PC-3 (cell line): ENCODE results near the gene RHOG. TPM values are rescaled to one million over a fixed set of nuclear protein-coding genes. Genes with fewer than 3 reads are reported as not detected.

Source experiments
- ATAC-seq: fragments of 200-7000 bp; cut with Tn5 transposase; 2 replicates; pipeline ENCODE4 v1.9.1; 2020; ENCODE audit warnings: mild to moderate bottlenecking, moderate library complexity
- BruUV-seq: library from RNA; stranded (reverse); fragments of 400-500 nt; replicated peaks from 2 replicates; lab custom pipeline; 2021; lab: Mats Ljungman, UMichigan
- CTCF ChIA-PET: fragments of 300-600 bp; sonication (Branson Sonifier 250); formaldehyde crosslinking; loops from one replicate; lab custom pipeline; 2022; ENCODE audit warnings: antibody characterized with exemption; lab: Charles Lee
- POLR2A ChIA-PET: fragments of 300-600 bp; sonication (Branson Sonifier 250); formaldehyde crosslinking; loops from one replicate; lab custom pipeline; 2022; ENCODE audit warnings: antibody characterized with exemption; ENCODE audit not compliant: unreplicated experiment; lab: Charles Lee
- DNase-seq: peaks from one replicate; pipeline ENCODE4 v3.0.0-alpha.2; 2015
- H2AFZ ChIP-seq: fragments of 300-600 bp; sonication (generic); 2 replicates; pipeline ENCODE4 v1.6.0; 2016; ENCODE audit warnings: antibody characterized with exemption, low read length
- H3F3A ChIP-seq: fragments of 300-600 bp; sonication (generic); one replicate; pipeline ENCODE4 v1.6.0; 2017; ENCODE audit warnings: antibody characterized with exemption, low read length, control low read depth, mild to moderate bottlenecking; ENCODE audit not compliant: unreplicated experiment
- H3K27ac ChIP-seq: fragments of 300-600 bp; sonication (generic); 2 replicates; pipeline ENCODE4 v1.5.1; 2016; ENCODE audit warnings: mild to moderate bottlenecking, low read length
- H3K27me3 ChIP-seq: fragments of 300-600 bp; sonication (generic); 2 replicates; pipeline ENCODE4 v1.6.1; 2016; ENCODE audit warnings: low read length, mixed read lengths
- H3K36me3 ChIP-seq: fragments of 300-600 bp; sonication (generic); 2 replicates; pipeline ENCODE4 v1.6.1; 2016; ENCODE audit warnings: low read depth, mixed run types, low read length, mixed read lengths
- H3K4me1 ChIP-seq: fragments of 300-600 bp; sonication (generic); 2 replicates; pipeline ENCODE4 v1.5.1; 2016; ENCODE audit warnings: low read length; ENCODE audit not compliant: insufficient read depth
- H3K4me2 ChIP-seq: fragments of 300-600 bp; sonication (generic); 2 replicates; pipeline ENCODE4 v1.6.0; 2016; ENCODE audit warnings: low read length
- H3K4me3 ChIP-seq: fragments of 300-600 bp; sonication (generic); 2 replicates; pipeline ENCODE4 v1.5.1; 2016; ENCODE audit warnings: mild to moderate bottlenecking, low read length, mixed read lengths
- H3K79me2 ChIP-seq: fragments of 300-600 bp; sonication (generic); 2 replicates; pipeline ENCODE4 v1.6.1; 2017; ENCODE audit warnings: low read length, mixed read lengths
- H3K9ac ChIP-seq: fragments of 300-600 bp; sonication (generic); 2 replicates; pipeline ENCODE4 v1.6.0; 2016; ENCODE audit warnings: mild to moderate bottlenecking, low read length
- H3K9me2 ChIP-seq: fragments of 300-600 bp; sonication (generic); replicated peaks from 2 replicates; pipeline ENCODE4 v1.6.1; 2016; ENCODE audit warnings: mixed run types, low read length, mixed read lengths
- H3K9me3 ChIP-seq: fragments of 300-600 bp; sonication (generic); 2 replicates; pipeline ENCODE4 v1.6.1; 2016; ENCODE audit warnings: low read length, mixed read lengths
- H4K20me1 ChIP-seq: fragments of 300-600 bp; sonication (generic); 2 replicates; pipeline ENCODE4 v1.6.1; 2016; ENCODE audit warnings: low read length, mixed read lengths
- EZH2 ChIP-seq: fragments of 300-600 bp; sonication (generic); IDR thresholded peaks from one replicate; pipeline ENCODE4 v1.6.1; 2017; ENCODE audit warnings: antibody characterized with exemption, mild to moderate bottlenecking, low read length; ENCODE audit not compliant: unreplicated experiment
- EZH2phosphoT487 ChIP-seq: fragments of 300-600 bp; sonication (generic); IDR thresholded peaks from 2 replicates; pipeline ENCODE4 v1.6.1; 2018; ENCODE audit warnings: mild to moderate bottlenecking, antibody characterized with exemption, low read length, borderline replicate concordance
- intact Hi-C: fragments of 100-400 bp; cut with micrococcal nuclease; formaldehyde crosslinking; loops from 2 replicates; pipeline ENCODE4 v1.9.0; 2023
- total RNA-seq: library from RNA; depleted of rRNA; stranded (reverse); fragments of >200 nt; gene quantifications from 2 replicates; pipeline ENCODE4 v1.2.3, GENCODE V29; 2014
- TF ChIP-seq, protein P1 (sequence below): fragments of 300-600 bp; sonication (generic); conservative IDR thresholded peaks from 2 replicates; pipeline ENCODE4 v1.5.1; 2017; ENCODE audit warnings: antibody characterized with exemption, low read depth, mild to moderate bottlenecking, low read length

The RHOG gene
- total RNA-seq, 1 experiment from 2014 or later: 31.2 TPM

DNA sequence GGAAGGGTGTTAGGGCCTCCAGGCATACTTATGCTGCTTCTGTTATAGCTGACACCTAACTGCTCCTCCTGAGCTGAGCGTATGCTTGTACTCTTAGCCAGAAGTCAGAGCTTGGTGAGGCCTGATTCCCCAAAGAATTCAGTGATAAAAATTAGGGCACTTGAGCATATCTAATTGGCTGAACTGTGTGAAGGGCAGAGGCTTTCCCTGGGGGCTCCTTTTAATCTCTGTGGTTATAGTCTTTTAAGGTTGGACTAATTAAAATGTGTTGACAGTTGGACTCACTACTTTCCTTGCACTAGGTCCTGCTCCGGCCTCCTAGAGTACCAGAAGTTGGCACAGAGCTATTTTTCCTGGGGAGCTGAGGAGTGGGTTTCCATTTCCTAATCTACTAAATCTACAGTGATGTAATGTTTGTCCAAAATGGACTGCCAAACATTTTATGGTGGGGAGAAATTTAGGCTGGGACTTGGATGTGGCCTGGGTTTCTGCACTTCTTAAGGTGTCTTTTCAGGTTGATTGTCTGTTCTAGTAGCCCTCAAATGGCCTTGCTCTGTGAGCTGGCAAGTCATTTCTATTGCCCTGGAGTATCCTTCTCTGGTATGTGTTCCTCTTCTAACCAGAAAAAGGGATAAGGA, 33.1 kb upstream of the RHOG start:
- Histone ChIP-seq H3K9me2 (no peaks in the 10 kb centered on the region), H3F3A (no peaks in the 10 kb centered on the region), H3K9ac (no peak overlapping the region), H3K4me3 (no peak overlapping the region), H3K79me2 (peaks cover 56% of the 10 kb centered on the region), H2AFZ (no peak overlapping the region), H3K9me3 (no peaks in the 10 kb centered on the region), H3K27me3 (no peaks in the 10 kb centered on the region), H3K36me3 (no peaks in the 10 kb centered on the region), H3K4me2 (no peak overlapping the region), H4K20me1 (no peaks in the 10 kb centered on the region), H3K4me1 (peaks cover 13% of the 10 kb centered on the region), H3K27ac (no peak overlapping the region)
- ChIA-PET POLR2A (no interaction called here), CTCF (no interaction called here)
- no peak for DNase-seq
- no peak for ATAC-seq
- intact Hi-C loops: no loop called here
- no peak for TF ChIP-seq EZH2phosphoT487
- no peak for TF ChIP-seq EZH2
- TF ChIP-seq, protein P1, sequence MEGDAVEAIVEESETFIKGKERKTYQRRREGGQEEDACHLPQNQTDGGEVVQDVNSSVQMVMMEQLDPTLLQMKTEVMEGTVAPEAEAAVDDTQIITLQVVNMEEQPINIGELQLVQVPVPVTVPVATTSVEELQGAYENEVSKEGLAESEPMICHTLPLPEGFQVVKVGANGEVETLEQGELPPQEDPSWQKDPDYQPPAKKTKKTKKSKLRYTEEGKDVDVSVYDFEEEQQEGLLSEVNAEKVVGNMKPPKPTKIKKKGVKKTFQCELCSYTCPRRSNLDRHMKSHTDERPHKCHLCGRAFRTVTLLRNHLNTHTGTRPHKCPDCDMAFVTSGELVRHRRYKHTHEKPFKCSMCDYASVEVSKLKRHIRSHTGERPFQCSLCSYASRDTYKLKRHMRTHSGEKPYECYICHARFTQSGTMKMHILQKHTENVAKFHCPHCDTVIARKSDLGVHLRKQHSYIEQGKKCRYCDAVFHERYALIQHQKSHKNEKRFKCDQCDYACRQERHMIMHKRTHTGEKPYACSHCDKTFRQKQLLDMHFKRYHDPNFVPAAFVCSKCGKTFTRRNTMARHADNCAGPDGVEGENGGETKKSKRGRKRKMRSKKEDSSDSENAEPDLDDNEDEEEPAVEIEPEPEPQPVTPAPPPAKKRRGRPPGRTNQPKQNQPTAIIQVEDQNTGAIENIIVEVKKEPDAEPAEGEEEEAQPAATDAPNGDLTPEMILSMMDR: no peak
- no TSS peak for BruUV-seq

DNA sequence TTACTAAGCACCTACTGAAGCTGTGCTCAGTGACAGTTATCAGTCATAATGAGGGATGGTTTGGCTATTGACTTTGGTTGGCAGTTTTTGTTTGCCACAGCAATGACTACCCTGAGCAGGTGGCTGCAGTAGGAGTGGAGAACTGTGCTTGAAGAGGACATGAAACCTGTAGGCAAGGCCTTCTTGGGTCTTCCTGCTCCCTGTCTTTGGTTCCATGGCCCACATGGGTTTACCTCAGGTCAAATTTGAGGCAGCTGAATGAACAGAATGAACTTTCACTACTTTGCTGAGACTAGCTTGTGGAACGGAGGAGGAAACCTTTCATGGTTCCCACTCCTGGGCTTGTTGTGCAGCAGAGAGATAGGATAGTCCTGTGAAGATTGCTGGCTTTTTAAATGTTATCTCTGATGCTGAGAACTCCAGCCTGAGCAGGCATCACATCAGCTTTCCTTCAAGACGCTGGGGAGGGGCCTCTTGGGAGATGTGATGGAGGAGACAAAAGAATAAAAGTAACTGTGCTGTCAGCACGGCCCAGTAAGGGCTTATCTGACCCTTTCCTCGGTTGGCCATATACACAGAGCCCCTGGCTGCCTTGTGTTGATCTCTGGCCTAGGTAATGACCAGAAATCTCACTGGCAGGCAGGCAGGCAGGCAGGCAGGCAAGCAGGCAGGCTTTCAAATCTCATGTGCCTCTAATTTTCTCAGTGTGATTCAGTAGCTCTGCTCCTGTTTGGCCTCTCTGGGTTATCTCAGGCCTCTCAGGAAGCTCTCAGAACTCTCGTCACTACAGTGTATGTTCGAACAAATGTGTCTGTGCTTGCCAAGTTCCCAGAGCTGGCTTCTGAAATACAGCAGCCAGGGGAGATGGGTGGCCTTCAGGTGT, 26.7 kb upstream of the RHOG start:
- no peak for DNase-seq
- Histone ChIP-seq H3K79me2 (peaks cover 77% of the 10 kb centered on the region), H3K9me3 (no peaks in the 10 kb centered on the region), H3K36me3 (no peaks in the 10 kb centered on the region), H3K9ac (no peak overlapping the region), H3F3A (no peaks in the 10 kb centered on the region), H3K4me1 (peaks cover 15% of the 10 kb centered on the region), H3K4me2 (no peak overlapping the region), H2AFZ (no peak overlapping the region), H3K9me2 (no peaks in the 10 kb centered on the region), H3K27ac (no peak overlapping the region), H3K27me3 (no peaks in the 10 kb centered on the region), H4K20me1 (no peaks in the 10 kb centered on the region), H3K4me3 (no peak overlapping the region)
- POLR2A ChIA-PET: no interaction called here
- CTCF ChIA-PET: interaction anchor here (0.6 kb wide), 1 partner anchor 26 kb away, joined by 3 read pairs; no protein-coding TSS in a partner anchor
- intact Hi-C loops: no loop called here
- no TSS peak for BruUV-seq
- TF ChIP-seq EZH2phosphoT487 (no peak), EZH2 (no peak)
- TF ChIP-seq, protein P1: no peak
- no peak for ATAC-seq
